ENCODE measurements around the gene SLC35E1. TPM values are rescaled to one million over a fixed set of nuclear protein-coding genes. Genes with fewer than 3 reads are reported as not detected.
"Not testable (repeated sequence)": the region's sequence is repeated elsewhere in the genome, so short reads cannot be mapped to it uniquely, and the experiment has no call there.

The SLC35E1 gene
- total RNA-seq, 1 donor from 2014 or later = 44.5 TPM

DNA sequence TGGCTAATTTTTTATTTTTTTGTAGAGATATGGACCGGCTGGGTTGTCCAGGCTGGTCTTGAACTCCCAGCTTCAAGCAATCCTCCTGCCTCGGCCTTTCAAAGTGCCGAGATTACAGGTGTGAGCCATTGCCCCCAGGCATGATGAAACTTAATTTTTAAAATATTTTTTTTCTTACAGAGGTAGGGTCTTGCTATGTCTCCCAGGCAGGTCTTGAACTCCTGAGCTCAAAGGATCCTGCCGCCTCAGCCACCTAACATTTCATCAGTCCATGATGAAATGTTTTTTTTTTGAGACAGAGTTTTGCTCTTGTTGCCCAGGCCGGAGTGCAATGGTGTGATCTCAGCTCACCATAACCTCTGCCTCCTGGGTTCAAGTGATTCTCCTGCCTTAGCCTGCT lies 63.7 kb downstream of the SLC35E1 start:
- Mint-ChIP-seq H3K9me3 (no peaks in the 10 kb centered on the region), H3K4me3 (no peak overlapping the region), H3K36me3 (no peaks in the 10 kb centered on the region), H3K27me3 (no peaks in the 10 kb centered on the region), H3K4me1 (ENCODE audit: unreplicated experiment) (no peaks in the 10 kb centered on the region), H3K27ac (no peak overlapping the region)
- DNase-seq (ENCODE audit: extremely low spot score, unreplicated experiment) = no peak
- TF ChIP-seq, protein P1, sequence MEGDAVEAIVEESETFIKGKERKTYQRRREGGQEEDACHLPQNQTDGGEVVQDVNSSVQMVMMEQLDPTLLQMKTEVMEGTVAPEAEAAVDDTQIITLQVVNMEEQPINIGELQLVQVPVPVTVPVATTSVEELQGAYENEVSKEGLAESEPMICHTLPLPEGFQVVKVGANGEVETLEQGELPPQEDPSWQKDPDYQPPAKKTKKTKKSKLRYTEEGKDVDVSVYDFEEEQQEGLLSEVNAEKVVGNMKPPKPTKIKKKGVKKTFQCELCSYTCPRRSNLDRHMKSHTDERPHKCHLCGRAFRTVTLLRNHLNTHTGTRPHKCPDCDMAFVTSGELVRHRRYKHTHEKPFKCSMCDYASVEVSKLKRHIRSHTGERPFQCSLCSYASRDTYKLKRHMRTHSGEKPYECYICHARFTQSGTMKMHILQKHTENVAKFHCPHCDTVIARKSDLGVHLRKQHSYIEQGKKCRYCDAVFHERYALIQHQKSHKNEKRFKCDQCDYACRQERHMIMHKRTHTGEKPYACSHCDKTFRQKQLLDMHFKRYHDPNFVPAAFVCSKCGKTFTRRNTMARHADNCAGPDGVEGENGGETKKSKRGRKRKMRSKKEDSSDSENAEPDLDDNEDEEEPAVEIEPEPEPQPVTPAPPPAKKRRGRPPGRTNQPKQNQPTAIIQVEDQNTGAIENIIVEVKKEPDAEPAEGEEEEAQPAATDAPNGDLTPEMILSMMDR (conservative IDR thresholded peaks at IDR 0.05) = no peak

DNA sequence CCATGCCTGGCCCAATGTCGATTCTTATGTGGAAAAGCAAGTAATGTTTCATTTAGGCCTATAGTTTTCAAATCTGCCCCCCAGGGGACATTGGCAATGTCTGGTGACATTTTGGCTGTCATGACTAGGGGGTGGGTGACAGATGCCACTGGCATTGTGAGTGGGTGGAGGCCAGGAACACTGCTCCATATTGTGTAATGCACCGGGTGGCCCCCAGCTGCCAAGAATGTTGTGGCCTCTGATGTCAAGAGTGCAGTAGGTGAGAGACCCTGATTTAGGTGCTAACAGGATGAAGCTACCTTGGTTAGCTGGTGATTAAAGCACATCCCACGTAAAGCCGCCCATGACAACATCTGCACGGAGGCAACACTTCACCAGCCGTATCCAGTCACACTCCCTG lies 65.3 kb downstream of the SLC35E1 start:
- no peak for DNase-seq (ENCODE audit: extremely low spot score, unreplicated experiment)
- TF ChIP-seq, protein P1 (conservative IDR thresholded peaks at IDR 0.05) = no peak
- Mint-ChIP-seq H3K4me3 (no peak overlapping the region), H3K9me3 (no peaks in the 10 kb centered on the region), H3K36me3 (no peaks in the 10 kb centered on the region), H3K4me1 (ENCODE audit: unreplicated experiment) (no peaks in the 10 kb centered on the region), H3K27ac (no peak overlapping the region), H3K27me3 (no peaks in the 10 kb centered on the region)

DNA sequence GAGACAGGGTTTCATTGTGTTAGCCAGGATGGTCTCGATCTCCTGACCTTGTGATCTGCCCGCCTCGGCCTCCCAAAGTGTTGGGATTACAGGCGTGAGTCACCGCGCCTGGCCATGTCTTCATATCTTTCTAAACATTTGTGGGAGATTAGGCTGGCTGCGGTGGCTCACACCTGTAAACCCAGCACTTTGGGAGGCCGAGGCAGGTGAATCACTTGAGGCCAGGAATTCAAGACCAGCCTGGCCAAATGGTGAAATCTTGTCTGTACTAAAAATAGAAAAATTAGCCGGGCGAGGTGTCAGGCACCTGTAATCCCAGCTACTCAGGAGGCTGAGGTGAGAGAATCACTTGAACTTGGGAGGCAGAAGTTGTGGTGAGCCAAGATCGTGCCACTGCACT lies 66.1 kb downstream of the SLC35E1 start:
- not testable (repeated sequence) for H3K36me3 Mint-ChIP-seq; H3K9me3 Mint-ChIP-seq; H3K4me3 Mint-ChIP-seq; H3K27ac Mint-ChIP-seq; H3K4me1 Mint-ChIP-seq (ENCODE audit: unreplicated experiment); DNase-seq (ENCODE audit: extremely low spot score, unreplicated experiment); H3K27me3 Mint-ChIP-seq

- no peaks in the 10 kb centered on the region for H3K9me3 Mint-ChIP-seq
- H3K27ac Mint-ChIP-seq = no peak overlapping the region
- no peak for DNase-seq (ENCODE audit: extremely low spot score, unreplicated experiment)
- no peaks in the 10 kb centered on the region for H3K27me3 Mint-ChIP-seq
- H3K36me3 Mint-ChIP-seq = peaks cover 4% of the 10 kb centered on the region
- H3K4me3 Mint-ChIP-seq = no peak overlapping the region
- TF ChIP-seq, protein P1 (conservative IDR thresholded peaks at IDR 0.05) = no peak
- H3K4me1 Mint-ChIP-seq (ENCODE audit: unreplicated experiment) = no peaks in the 10 kb centered on the region
Measured at GRCh38 chr19:16504271-16504670, 67.9 kb downstream of the SLC35E1 start.

Other genes starting within 250 kb of the SLC35E1 start
- 1.4 and 2.1 TPM in 2 replicates for gene KLF2, start 247.6 kb downstream of the SLC35E1 start, total RNA-seq (ENCODE audit: low replicate concordance)
- 46.6 and 48.7 TPM in 2 replicates for gene EPS15L1, start 100.4 kb downstream of the SLC35E1 start, total RNA-seq (ENCODE audit: low replicate concordance)
- not detected in 2 replicates for gene CALR3, start 76.2 kb downstream of the SLC35E1 start, total RNA-seq (ENCODE audit: low replicate concordance)
- gene C19orf44, start 76.0 kb downstream of the SLC35E1 start, total RNA-seq (ENCODE audit: low replicate concordance) = 4.3 and 8.5 TPM in 2 replicates
- 61.0 and 70.8 TPM in 2 replicates for gene CHERP, start 30.0 kb downstream of the SLC35E1 start, total RNA-seq (ENCODE audit: low replicate concordance)
- 12.5 and 12.8 TPM in 2 replicates for gene MED26, start 55.8 kb upstream of the SLC35E1 start, total RNA-seq (ENCODE audit: low replicate concordance)
- gene SMIM7, start 87.7 kb upstream of the SLC35E1 start, total RNA-seq (ENCODE audit: low replicate concordance) = 63.6 and 72.1 TPM in 2 replicates
- 7.6 and 8.0 TPM in 2 replicates for gene TMEM38A, start 88.7 kb upstream of the SLC35E1 start, total RNA-seq (ENCODE audit: low replicate concordance)
- 0.05 TPM in 1 of 2 replicates, not detected in the other for gene NWD1, start 147.4 kb upstream of the SLC35E1 start, total RNA-seq (ENCODE audit: low replicate concordance)

All from type B pancreatic cell (in vitro differentiated cells).